BE2C (cell line): Measurements from ENCODE around the gene NXPH4. TPM values are rescaled to one million over a fixed set of nuclear protein-coding genes. Genes with fewer than 3 reads are reported as not detected.
A peak's percentile ranks its signal among the peaks of the same experiment; 100 is the strongest.

Source experiments
- DNase-seq: peaks from one replicate; pipeline ENCODE4 v3.0.0-alpha.2; 2020
- H3K27me3 ChIP-seq: fragments of 250-450 bp; sonication (Bioruptor Pico); 2 replicates; pipeline ENCODE4 v1.5.1; 2020; ENCODE audit warnings: mild to moderate bottlenecking
- H3K36me3 ChIP-seq: fragments of 250-450 bp; sonication (Bioruptor Pico); 2 replicates; pipeline ENCODE4 v1.5.1; 2020; ENCODE audit warnings: mild to moderate bottlenecking
- H3K4me1 ChIP-seq: fragments of 250-450 bp; sonication (Bioruptor Pico); 2 replicates; pipeline ENCODE4 v1.5.1; 2020
- H3K4me3 ChIP-seq: 2 replicates; pipeline ENCODE4 v1.5.1; 2011; ENCODE audit warnings: low read depth, low read length
- H3K9me3 ChIP-seq: fragments of 250-450 bp; sonication (Bioruptor Pico); 2 replicates; pipeline ENCODE4 v1.5.1; 2020
- polyA plus RNA-seq: library from polyadenylated mRNA; unstranded; fragments of >200 nt; gene quantifications from one replicate; pipeline ENCODE4 v1.2.1, GENCODE V29; 2012; ENCODE audit warnings: low read depth, missing spikeins; ENCODE audit not compliant: insufficient read length, insufficient read depth
- TF ChIP-seq, protein P1 (sequence below): IDR thresholded peaks from 2 replicates; pipeline ENCODE4 v1.5.1; 2012; ENCODE audit warnings: mild to moderate bottlenecking, low read depth, low read length

Gene NXPH4
- polyA plus RNA-seq: 47.6 TPM

DNA sequence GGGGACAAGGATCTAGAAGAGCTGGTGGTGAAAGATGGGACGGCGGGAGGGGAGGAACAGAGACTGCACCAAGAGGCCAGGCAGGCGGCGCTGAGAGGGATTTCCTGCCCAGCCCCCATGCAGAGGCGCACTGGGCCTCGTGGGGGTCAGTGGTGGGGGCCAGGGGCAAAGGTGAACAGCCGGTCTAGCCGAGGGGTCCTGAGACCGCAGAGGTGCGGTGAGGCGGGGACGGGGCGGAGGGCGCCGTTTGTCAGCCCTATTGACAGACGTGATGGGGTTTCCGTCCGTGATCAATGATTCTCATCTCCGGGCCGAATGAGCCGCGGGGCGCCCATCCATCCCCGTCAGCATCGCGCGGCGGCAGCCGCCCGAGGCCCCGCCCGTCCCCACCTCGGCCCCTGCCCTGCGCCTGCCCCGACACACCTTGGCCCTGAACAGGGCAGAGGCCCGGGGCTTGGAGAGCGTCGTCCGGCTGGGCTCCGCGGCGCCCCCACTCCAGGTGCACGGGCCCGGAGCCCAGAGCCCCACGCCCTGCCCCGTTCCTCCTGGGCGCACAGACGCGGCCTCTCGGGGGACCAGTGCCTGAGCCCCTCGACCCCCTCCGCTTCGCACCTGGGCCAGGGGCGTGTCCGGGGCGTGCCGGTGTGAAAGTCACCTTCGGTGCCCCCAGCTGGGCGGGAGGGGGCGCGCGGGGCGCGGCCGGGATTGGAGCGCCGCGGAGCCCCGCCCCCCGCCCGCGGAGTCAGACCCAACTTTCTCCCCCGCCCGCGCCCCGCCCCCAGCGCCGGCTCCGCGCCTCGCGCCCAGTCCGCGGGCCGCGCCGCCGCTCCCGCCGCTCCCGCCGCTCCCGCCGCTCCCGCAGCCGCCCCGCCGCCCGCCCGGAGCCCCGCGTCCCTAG lies at the start of gene NXPH4:
Gene NXPH4 (plus strand): TSS at position 781 of the 898 bp plus-strand sequence. CDS start 176 bp downstream, outside the sequence.
- Histone ChIP-seq H3K9me3 (no peaks in the 10 kb centered on the region), H3K4me3 (peak within 1 kb of the TSS; percentile 45), H3K36me3 (no peaks in the 10 kb centered on the region), H3K27me3 (peaks cover 77% of the 10 kb centered on the region), H3K4me1 (no peaks in the 10 kb centered on the region; the same call in 1 of the 2 replicates)
- TF ChIP-seq, protein P1, sequence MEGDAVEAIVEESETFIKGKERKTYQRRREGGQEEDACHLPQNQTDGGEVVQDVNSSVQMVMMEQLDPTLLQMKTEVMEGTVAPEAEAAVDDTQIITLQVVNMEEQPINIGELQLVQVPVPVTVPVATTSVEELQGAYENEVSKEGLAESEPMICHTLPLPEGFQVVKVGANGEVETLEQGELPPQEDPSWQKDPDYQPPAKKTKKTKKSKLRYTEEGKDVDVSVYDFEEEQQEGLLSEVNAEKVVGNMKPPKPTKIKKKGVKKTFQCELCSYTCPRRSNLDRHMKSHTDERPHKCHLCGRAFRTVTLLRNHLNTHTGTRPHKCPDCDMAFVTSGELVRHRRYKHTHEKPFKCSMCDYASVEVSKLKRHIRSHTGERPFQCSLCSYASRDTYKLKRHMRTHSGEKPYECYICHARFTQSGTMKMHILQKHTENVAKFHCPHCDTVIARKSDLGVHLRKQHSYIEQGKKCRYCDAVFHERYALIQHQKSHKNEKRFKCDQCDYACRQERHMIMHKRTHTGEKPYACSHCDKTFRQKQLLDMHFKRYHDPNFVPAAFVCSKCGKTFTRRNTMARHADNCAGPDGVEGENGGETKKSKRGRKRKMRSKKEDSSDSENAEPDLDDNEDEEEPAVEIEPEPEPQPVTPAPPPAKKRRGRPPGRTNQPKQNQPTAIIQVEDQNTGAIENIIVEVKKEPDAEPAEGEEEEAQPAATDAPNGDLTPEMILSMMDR: no peak
- DNase-seq: peak; percentile 43

DNA sequence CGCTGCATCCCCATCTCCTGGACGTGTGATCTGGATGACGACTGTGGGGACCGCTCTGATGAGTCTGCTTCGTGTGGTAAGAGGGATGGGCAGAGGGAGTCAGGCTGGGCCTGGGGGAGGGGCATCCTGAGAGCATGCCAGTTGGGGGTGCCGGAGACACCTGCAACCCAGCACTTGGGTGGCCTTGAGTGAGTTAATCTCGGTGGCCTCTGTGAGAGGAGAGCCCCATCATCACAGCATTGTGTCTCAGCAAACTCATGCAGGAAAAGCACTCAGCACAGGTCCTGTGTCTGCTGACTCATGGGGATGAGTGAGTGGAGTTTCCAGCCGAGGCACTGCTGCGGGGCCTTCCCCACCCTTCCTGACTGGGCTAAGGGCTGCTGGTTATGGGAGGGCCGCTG lies 49.6 kb upstream of the NXPH4 start:
- H3K36me3 ChIP-seq: no peaks in the 10 kb centered on the region
- TF ChIP-seq, protein P1: no peak

DNA sequence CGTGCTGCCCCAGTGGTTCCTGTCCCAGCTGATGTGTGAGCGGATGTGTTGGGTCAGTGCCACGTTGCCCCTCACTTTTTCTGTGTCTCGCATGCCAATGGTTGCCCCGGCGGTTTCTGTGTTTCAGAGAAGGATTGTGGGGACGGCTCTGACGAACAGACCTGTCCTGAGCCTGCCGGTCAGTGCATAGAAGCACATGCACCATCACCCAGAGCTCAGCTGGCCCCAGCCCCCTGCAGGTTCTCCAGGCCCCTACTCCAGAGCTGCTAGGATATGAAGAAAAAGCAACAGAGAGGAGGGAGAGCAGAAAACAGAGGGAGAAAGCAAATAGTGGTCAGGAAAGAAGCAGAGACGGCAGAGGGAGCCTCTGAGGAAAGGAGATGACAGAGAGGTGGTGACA lies 48.5 kb upstream of the NXPH4 start:
- DNase-seq: no peak
- no peaks in the 10 kb centered on the region for H3K9me3 ChIP-seq
- TF ChIP-seq, protein P1: no peak
- H3K4me1 ChIP-seq: no peaks in the 10 kb centered on the region
- H3K27me3 ChIP-seq: no peaks in the 10 kb centered on the region
- H3K36me3 ChIP-seq: no peaks in the 10 kb centered on the region
- H3K4me3 ChIP-seq: no peak overlapping the region

More for the DNA sequence above, 49.6 kb upstream of the NXPH4 start:
- H3K9me3 ChIP-seq: no peaks in the 10 kb centered on the region
- no peak for DNase-seq
- no peaks in the 10 kb centered on the region for H3K27me3 ChIP-seq
- H3K4me1 ChIP-seq: no peaks in the 10 kb centered on the region
- H3K4me3 ChIP-seq: no peak overlapping the region

DNA sequence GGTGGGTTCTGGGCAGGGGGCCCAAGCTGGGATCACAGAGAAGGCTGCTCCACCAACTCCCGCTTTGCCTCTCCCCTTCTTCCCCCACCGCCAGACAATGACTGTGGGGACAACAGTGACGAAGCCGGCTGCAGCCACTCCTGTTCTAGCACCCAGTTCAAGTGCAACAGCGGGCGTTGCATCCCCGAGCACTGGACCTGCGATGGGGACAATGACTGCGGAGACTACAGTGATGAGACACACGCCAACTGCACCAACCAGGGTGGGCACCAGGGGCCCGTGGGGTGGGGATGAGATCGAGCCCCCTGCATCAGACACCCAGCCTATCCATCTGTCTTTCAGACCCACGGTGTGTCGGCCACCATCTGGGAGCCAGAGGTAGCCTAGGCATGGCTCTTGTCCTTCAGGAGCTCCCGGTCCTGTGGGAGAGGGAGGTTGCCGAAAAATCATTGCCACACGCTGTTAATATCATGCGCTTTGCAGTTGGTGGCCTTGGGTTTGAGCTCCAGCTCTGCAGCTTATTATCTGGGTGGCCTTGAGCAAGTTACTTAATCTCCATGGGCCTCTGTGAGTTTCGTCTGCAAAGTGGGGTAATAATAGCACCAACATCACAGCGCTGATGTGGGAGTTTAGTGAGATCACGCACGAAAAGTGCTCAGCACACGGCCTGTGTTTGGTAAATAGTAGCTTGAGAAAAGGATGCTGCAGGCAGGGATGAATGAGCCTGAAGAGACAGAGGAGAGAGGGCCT lies 47.4 kb upstream of the NXPH4 start:
- TF ChIP-seq, protein P1: no peak
- H3K4me1 ChIP-seq: no peaks in the 10 kb centered on the region
- no peak for DNase-seq
- H3K4me3 ChIP-seq: no peak overlapping the region
- H3K27me3 ChIP-seq: no peaks in the 10 kb centered on the region
- H3K9me3 ChIP-seq: no peaks in the 10 kb centered on the region
- H3K36me3 ChIP-seq: no peaks in the 10 kb centered on the region

DNA sequence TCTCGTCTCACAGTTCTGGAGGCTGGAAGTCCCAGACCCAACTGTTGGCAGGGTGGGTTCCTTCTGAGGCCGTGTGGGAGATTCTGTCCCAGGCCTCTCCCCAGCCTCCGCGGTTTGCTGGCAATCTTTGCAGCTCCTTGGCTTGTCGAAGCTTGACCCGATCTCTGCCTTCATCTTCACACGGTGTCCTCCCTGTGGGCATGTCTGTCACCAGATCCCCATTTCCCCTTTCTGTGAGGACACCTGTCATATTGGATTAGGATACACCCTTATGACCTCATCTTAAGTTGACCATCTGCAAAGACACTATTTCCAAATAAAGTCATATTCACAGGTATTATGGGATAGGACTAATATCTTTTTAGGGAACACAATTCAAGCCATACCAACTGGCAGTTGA lies 46.6 kb upstream of the NXPH4 start:
- TF ChIP-seq, protein P1: no peak
- Histone ChIP-seq H3K4me3 (no peak overlapping the region), H3K4me1 (no peaks in the 10 kb centered on the region), H3K27me3 (no peaks in the 10 kb centered on the region), H3K9me3 (no peaks in the 10 kb centered on the region), H3K36me3 (no peaks in the 10 kb centered on the region)
- no peak for DNase-seq

DNA sequence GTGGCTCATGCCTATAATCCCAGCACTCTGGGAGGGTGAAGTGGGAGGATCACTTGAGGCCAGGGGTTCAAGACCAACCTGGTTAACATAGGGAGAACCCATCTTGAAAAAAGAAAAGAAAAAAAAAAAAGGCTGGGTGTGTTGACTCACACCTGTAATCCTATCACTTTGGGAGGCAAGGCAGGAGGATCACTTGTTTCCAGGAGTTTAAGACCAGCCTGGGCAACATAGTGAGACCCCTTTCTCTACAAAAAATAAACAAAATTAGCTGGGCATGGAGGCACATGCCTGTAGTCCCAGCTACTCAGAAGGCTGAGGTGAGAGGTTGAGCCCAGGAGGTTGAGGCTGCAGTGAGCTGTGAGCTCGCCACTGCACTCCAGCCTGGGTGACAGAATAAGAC lies 46.2 kb upstream of the NXPH4 start:
- no peak for DNase-seq
- TF ChIP-seq, protein P1: no peak
- Histone ChIP-seq H3K36me3 (no peaks in the 10 kb centered on the region), H3K27me3 (no peaks in the 10 kb centered on the region), H3K9me3 (no peaks in the 10 kb centered on the region), H3K4me1 (peaks cover 2% of the 10 kb centered on the region), H3K4me3 (no peak overlapping the region)
